ENCODE measurements around the gene CAMSAP1. TPM values are rescaled to one million over a fixed set of nuclear protein-coding genes. Genes with fewer than 3 reads are reported as not detected.

CAMSAP1 gene
- total and polyA plus RNA-seq, 9 of the 15 experiments (the other 6 are each of a cell fraction or from before 2014, with no cell fraction given) = 1.5 to 28.8 (median 14.3) TPM

- Histone ChIP-seq H3K4me2 (ENCODE audit: insufficient read depth, low read length) (no peak overlapping the region), H3K4me3 (no peak overlapping the region), H3K9me1 (ENCODE audit: control insufficient read depth, insufficient read depth, low read length) (no peaks in the 10 kb centered on the region), H3K27me3 (ENCODE audit: control insufficient read depth in 2 of 2, insufficient read depth in 2 of 2, low read length in 2 of 2) (peaks cover 5 to 40% of the 10 kb centered on the region in 2 experiments; a peak in 4 of 5 replicates), H3K9me3 (replicated peaks; ENCODE audit: control insufficient read depth, insufficient read depth, low read depth, low read length) (peaks cover 3% of the 10 kb centered on the region; the same call in 1 of the 2 replicates), H3K79me2 (ENCODE audit: control insufficient read depth, insufficient read depth, low read length) (no peaks in the 10 kb centered on the region), H3K36me3 (ENCODE audit: control insufficient read depth, insufficient read depth, low read length) (no peaks in the 10 kb centered on the region), H3K9ac (ENCODE audit: insufficient read depth in 1 of 2, low read depth in 2 of 2, low read length in 2 of 2) (no peak overlapping the region), H3K27ac (ENCODE audit: extremely low read depth, low read depth, low read length) (no peak overlapping the region), H4K20me1 (replicated peaks; ENCODE audit: control insufficient read depth, insufficient read depth, low read length) (no peaks in the 10 kb centered on the region), H2AFZ (ENCODE audit: low read depth, low read length) (no peak overlapping the region), H3K4me1 (replicated peaks in 1 of 2; ENCODE audit: control insufficient read depth in 2 of 2, insufficient read depth in 2 of 2, low read length in 2 of 2) (peaks cover 0 to 18% of the 10 kb centered on the region in 2 experiments; a peak in 1 of 5 replicates)
- ChIA-PET CTCF (ENCODE audit: low intra/inter-chr PET ratio) (no interaction called here), POLR2A (no interaction called here)
- intact Hi-C loops (cut with micrococcal nuclease) = no loop called here
- no peak for ATAC-seq
- no peak for DNase-seq (ENCODE audit: extremely low read depth in 1 of 4, low spot score in 3 of 4)
- WGBS (ENCODE audit: insufficient coverage, low coverage, missing lambda C conversion rate) = 3% methylated on average over 19 of the region's 19 CpGs
- no TSS peak for BruUV-seq (replicated peaks)
- TF ChIP-seq PKNOX1 (IDR thresholded peaks at IDR 0.05) (no peak), TSHZ1 (CRISPR knock-in tag; IDR thresholded peaks at IDR 0.05) (no peak), SREBF2 (CRISPR knock-in tag; IDR thresholded peaks at IDR 0.05) (no peak), CBX5 (IDR thresholded peaks at IDR 0.05; ENCODE audit: borderline replicate concordance, low read depth) (no peak), SP1 (CRISPR knock-in tag; IDR thresholded peaks at IDR 0.05) (no peak)
- in situ Hi-C loops (cut with MboI) = no loop called here
- FAIRE-seq = no peak
Observed at GRCh38 chr9:135764731-135765130, 142.6 kb downstream of the CAMSAP1 start.
